Activated CD4-positive, alpha-beta memory T cell treated with anti-CD3 and anti-CD28 coated beads for 36 hours (primary cell): ENCODE measurements around the gene PIN1. TPM values are rescaled to one million over a fixed set of nuclear protein-coding genes. Genes with fewer than 3 reads are reported as not detected.

Experiments used
- CTCF ChIA-PET: fragments of 350-600 bp; sonication (Branson Sonifier 250); formaldehyde crosslinking; loops from one replicate; lab custom pipeline; 2021; ENCODE audit warnings: antibody characterized with exemption, inconsistent platforms; lab: Charles Lee
- POLR2A ChIA-PET: fragments of 350-600 bp; sonication (Branson Sonifier 250); formaldehyde crosslinking; loops from one replicate; lab custom pipeline; 2021; ENCODE audit warnings: antibody characterized with exemption; lab: Charles Lee
- DNase-seq: peaks from one replicate; pipeline ENCODE4 v3.0.0-alpha.2; 2020
- H3K27ac Mint-ChIP-seq: one replicate; pipeline ENCODE4 v1.8.0; 2021; ENCODE audit warnings: mixed read lengths
- H3K27me3 Mint-ChIP-seq: one replicate; pipeline ENCODE4 v1.8.0; 2021; ENCODE audit warnings: mixed read lengths
- H3K36me3 Mint-ChIP-seq: one replicate; pipeline ENCODE4 v1.8.0; 2021; ENCODE audit warnings: mixed read lengths
- H3K4me1 Mint-ChIP-seq: one replicate; pipeline ENCODE4 v1.8.0; 2021; ENCODE audit warnings: low read depth, mixed read lengths
- H3K4me3 Mint-ChIP-seq: one replicate; pipeline ENCODE4 v1.8.0; 2021; ENCODE audit warnings: mild to moderate bottlenecking, mixed read lengths
- H3K9me3 Mint-ChIP-seq: one replicate; pipeline ENCODE4 v1.8.0; 2021; ENCODE audit warnings: mixed read lengths
- intact Hi-C: fragments of 100-400 bp; cut with micrococcal nuclease; formaldehyde crosslinking; loops from one replicate; pipeline ENCODE4 v1.15.1; 2023
- total RNA-seq, 2 experiments: library from RNA; stranded (reverse); gene quantifications; one replicate each; pipeline ENCODE4 v1.2.3, GENCODE V29; 2021

Gene PIN1
- total RNA-seq, 2 experiments from 2014 or later = 85.4 to 86.1 TPM

- Mint-ChIP-seq H3K9me3 (no peaks in the 10 kb centered on the region), H3K27me3 (no peaks in the 10 kb centered on the region), H3K36me3 (no peaks in the 10 kb centered on the region), H3K4me1 (no peaks in the 10 kb centered on the region), H3K27ac (no peak overlapping the region), H3K4me3 (no peak overlapping the region)
- intact Hi-C loops = no loop called here
- DNase-seq = no peak
- ChIA-PET CTCF (no interaction called here), POLR2A (interaction anchor here (0.5 kb wide), 1 partner anchor 51 kb away, joined by 3 read pairs; no protein-coding TSS in a partner anchor)
Observed at GRCh38 chr19:9877780-9878510, 42.8 kb downstream of the PIN1 start.

- DNase-seq = no peak
- H3K9me3 Mint-ChIP-seq = no peaks in the 10 kb centered on the region
- no peaks in the 10 kb centered on the region for H3K27me3 Mint-ChIP-seq
- H3K4me3 Mint-ChIP-seq = no peak overlapping the region
- ChIA-PET CTCF (interaction anchor here (0.6 kb wide), 1 partner anchor 121 kb away, joined by 3 read pairs; no protein-coding TSS in a partner anchor), POLR2A (interaction anchor here (0.5 kb wide), 1 partner anchor 51 kb away, joined by 3 read pairs; no protein-coding TSS in a partner anchor)
- no peaks in the 10 kb centered on the region for H3K4me1 Mint-ChIP-seq
- H3K27ac Mint-ChIP-seq = no peak overlapping the region
- intact Hi-C loops = no loop called here
- H3K36me3 Mint-ChIP-seq = no peaks in the 10 kb centered on the region
Observed at GRCh38 chr19:9878511-9879196, 43.5 kb downstream of the PIN1 start.

GRCh38 chr19:9881720-9882119 lies 46.6 kb downstream of the PIN1 start:
- Mint-ChIP-seq H3K36me3 (no peaks in the 10 kb centered on the region), H3K27ac (no peak overlapping the region), H3K4me1 (no peaks in the 10 kb centered on the region), H3K4me3 (no peak overlapping the region), H3K9me3 (no peaks in the 10 kb centered on the region), H3K27me3 (no peaks in the 10 kb centered on the region)
- CTCF ChIA-PET = no interaction called here
- no peak for DNase-seq
- POLR2A ChIA-PET = no interaction called here
- intact Hi-C loops = no loop called here

GRCh38 chr19:9883231-9883758 lies 48.2 kb downstream of the PIN1 start:
- ChIA-PET CTCF (interaction anchor here (0.7 to 1.5 kb wide), 2 partner anchors 10 to 144 kb away, joined by 3 to 4 read pairs; no protein-coding TSS in a partner anchor), POLR2A (no interaction called here)
- intact Hi-C loops = no loop called here
- no peak for DNase-seq
- no peaks in the 10 kb centered on the region for H3K9me3 Mint-ChIP-seq
- H3K36me3 Mint-ChIP-seq = no peaks in the 10 kb centered on the region
- H3K27me3 Mint-ChIP-seq = no peaks in the 10 kb centered on the region
- H3K4me3 Mint-ChIP-seq = no peak overlapping the region
- H3K27ac Mint-ChIP-seq = no peak overlapping the region
- H3K4me1 Mint-ChIP-seq = no peaks in the 10 kb centered on the region

GRCh38 chr19:9883764-9884163 lies 48.6 kb downstream of the PIN1 start:
- Mint-ChIP-seq H3K9me3 (no peaks in the 10 kb centered on the region), H3K4me3 (no peak overlapping the region), H3K27me3 (peaks cover 2% of the 10 kb centered on the region), H3K27ac (no peak overlapping the region), H3K4me1 (no peaks in the 10 kb centered on the region), H3K36me3 (no peaks in the 10 kb centered on the region)
- CTCF ChIA-PET = interaction anchor here (1.5 kb wide), 1 partner anchor 10 kb away, joined by 4 read pairs; no protein-coding TSS in a partner anchor
- no peak for DNase-seq
- intact Hi-C loops = no loop called here
- POLR2A ChIA-PET = no interaction called here

- ChIA-PET CTCF (no interaction called here), POLR2A (no interaction called here)
- H3K36me3 Mint-ChIP-seq = no peaks in the 10 kb centered on the region
- no peaks in the 10 kb centered on the region for H3K9me3 Mint-ChIP-seq
- no peak overlapping the region for H3K4me3 Mint-ChIP-seq
- DNase-seq = no peak
- intact Hi-C loops = no loop called here
- no peaks in the 10 kb centered on the region for H3K4me1 Mint-ChIP-seq
- H3K27ac Mint-ChIP-seq = no peak overlapping the region
- peaks cover 2% of the 10 kb centered on the region for H3K27me3 Mint-ChIP-seq
Observed at GRCh38 chr19:9885077-9885552, 50.0 kb downstream of the PIN1 start.

- Mint-ChIP-seq H3K9me3 (no peaks in the 10 kb centered on the region), H3K4me1 (no peaks in the 10 kb centered on the region), H3K27ac (no peak overlapping the region), H3K27me3 (peaks cover 3% of the 10 kb centered on the region), H3K36me3 (no peaks in the 10 kb centered on the region), H3K4me3 (no peak overlapping the region)
- DNase-seq = no peak
- ChIA-PET POLR2A (no interaction called here), CTCF (no interaction called here)
- intact Hi-C loops = no loop called here
Observed at GRCh38 chr19:9891609-9892373, 56.7 kb downstream of the PIN1 start.

Other genes with a start within 250 kb of the PIN1 start
- gene ZNF561, start 214.1 kb upstream of the PIN1 start, total RNA-seq = 10 to 100 TPM; 24.7 to 25.5 TPM
- gene ZNF562, start 160.2 kb upstream of the PIN1 start, total RNA-seq = 10 to 100 TPM; 35.3 to 36.1 TPM
- gene ZNF846, start 66.6 kb upstream of the PIN1 start, total RNA-seq = 1 to 10 TPM; 3.9 to 4.9 TPM
- 10 to 100 TPM; 20.7 to 22.0 TPM for gene FBXL12, start 16.2 kb upstream of the PIN1 start, total RNA-seq
- gene UBL5, start 7.4 kb upstream of the PIN1 start, total RNA-seq = 100 to 1,000 TPM; 334 to 346 TPM
- under 1 TPM; 0.58 to 0.59 TPM for gene OLFM2, start 101.2 kb downstream of the PIN1 start, total RNA-seq
- 1 to 10 TPM; 2.8 to 2.9 TPM for gene COL5A3, start 175.2 kb downstream of the PIN1 start, total RNA-seq
- gene RDH8, start 178.2 kb downstream of the PIN1 start, total RNA-seq = not detected